ENCODE measurements around the gene ST6GAL1. TPM values are rescaled to one million over a fixed set of nuclear protein-coding genes. Genes with fewer than 3 reads are reported as not detected.

ST6GAL1 gene
- total and polyA plus RNA-seq, 2 experiments from 2014 or later = 17.6 to 65.1 TPM

DNA sequence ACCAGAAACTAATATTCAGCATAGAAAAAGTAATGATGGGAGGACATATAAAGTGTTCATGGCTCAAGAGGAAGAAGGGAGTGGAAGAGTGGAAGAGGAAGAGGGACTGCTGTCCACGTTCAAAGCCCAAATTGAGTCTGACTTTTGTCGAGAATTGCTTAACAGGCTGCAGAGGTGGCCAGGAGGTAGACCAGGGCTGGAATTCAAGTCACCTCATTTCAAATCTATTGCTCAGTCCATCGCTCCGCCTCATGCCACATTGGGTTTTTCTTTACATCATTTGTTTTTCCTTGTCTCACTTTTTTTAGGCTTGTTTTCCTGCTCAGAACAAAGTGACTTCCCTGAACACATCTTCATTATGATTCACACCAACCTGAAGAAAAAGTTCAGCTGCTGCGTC is 112.0 kb downstream of the ST6GAL1 start:
- H3K9me3 Mint-ChIP-seq = no peaks in the 10 kb centered on the region
- no peaks in the 10 kb centered on the region for H3F3A ChIP-seq (replicated peaks; ENCODE audit: low read depth)
- H4K20me1 ChIP-seq (replicated peaks; ENCODE audit: insufficient read depth) = no peaks in the 10 kb centered on the region; the same call in 1 of the 2 replicates
- H3K9me2 ChIP-seq (ENCODE audit: insufficient read depth) = no peaks in the 10 kb centered on the region
- no peak overlapping the region for H3K27ac Mint-ChIP-seq
- peaks cover 85% of the 10 kb centered on the region for H3K36me3 Mint-ChIP-seq (ENCODE audit: low read depth)
- no peaks in the 10 kb centered on the region for H3K27me3 ChIP-seq (ENCODE audit: insufficient read depth)
- H3K27me3 Mint-ChIP-seq (ENCODE audit: insufficient read depth, low read depth, poor library complexity) = peaks cover 4% of the 10 kb centered on the region
- DNase-seq (ENCODE audit: low spot score) = no peak
- H3K79me2 ChIP-seq (replicated peaks; ENCODE audit: insufficient read depth) = peaks cover 16% of the 10 kb centered on the region
- H3K4me2 ChIP-seq = no peak overlapping the region
- TF ChIP-seq NANOG (IDR thresholded peaks at IDR 0.05; ENCODE audit: borderline replicate concordance) = no peak
- TF ChIP-seq STAT1 (IDR thresholded peaks at IDR 0.05; ENCODE audit: unreplicated experiment) = no peak
- no peak for TF ChIP-seq ZNF462 (CRISPR knock-in tag; IDR thresholded peaks at IDR 0.05)
- TF ChIP-seq ZNF114 (CRISPR knock-in tag; IDR thresholded peaks at IDR 0.05) = no peak
- TF ChIP-seq ZNF331 (CRISPR knock-in tag; IDR thresholded peaks at IDR 0.05; ENCODE audit: low read depth) = no peak
- no peak for TF ChIP-seq POLR2AphosphoS5 (IDR thresholded peaks at IDR 0.05; ENCODE audit: low read depth)
- no peak for TF ChIP-seq CREB1 (CRISPR knock-in tag; IDR thresholded peaks at IDR 0.05; ENCODE audit: low read depth)
- no peak for TF ChIP-seq EZH2 (IDR thresholded peaks at IDR 0.05; ENCODE audit: low read depth, unreplicated experiment)
- no peak for TF ChIP-seq JUNB (IDR thresholded peaks at IDR 0.05; ENCODE audit: unreplicated experiment)
- no peak for TF ChIP-seq EZH2phosphoT487 (IDR thresholded peaks at IDR 0.05; ENCODE audit: unreplicated experiment)
- TF ChIP-seq CTCF (conservative IDR thresholded peaks at IDR 0.05; ENCODE audit: low read depth in 2 of 2) = no peak
- TF ChIP-seq REST (IDR thresholded peaks at IDR 0.05; ENCODE audit: unreplicated experiment) = no peak
- TF ChIP-seq, protein P1, sequence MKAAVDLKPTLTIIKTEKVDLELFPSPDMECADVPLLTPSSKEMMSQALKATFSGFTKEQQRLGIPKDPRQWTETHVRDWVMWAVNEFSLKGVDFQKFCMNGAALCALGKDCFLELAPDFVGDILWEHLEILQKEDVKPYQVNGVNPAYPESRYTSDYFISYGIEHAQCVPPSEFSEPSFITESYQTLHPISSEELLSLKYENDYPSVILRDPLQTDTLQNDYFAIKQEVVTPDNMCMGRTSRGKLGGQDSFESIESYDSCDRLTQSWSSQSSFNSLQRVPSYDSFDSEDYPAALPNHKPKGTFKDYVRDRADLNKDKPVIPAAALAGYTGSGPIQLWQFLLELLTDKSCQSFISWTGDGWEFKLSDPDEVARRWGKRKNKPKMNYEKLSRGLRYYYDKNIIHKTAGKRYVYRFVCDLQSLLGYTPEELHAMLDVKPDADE (IDR thresholded peaks at IDR 0.05) = no peak
- no peak overlapping the region for H3K4me3 ChIP-seq
- H2AFZ ChIP-seq = no peak overlapping the region
- H3K27ac ChIP-seq (ENCODE audit: low read depth) = 0 out of 2 replicates have a peak overlapping the region, but pooled peaks have one; percentile 1
- peaks cover 16% of the 10 kb centered on the region for H3K36me3 ChIP-seq (ENCODE audit: insufficient read depth)
- ATAC-seq = no peak
- no peaks in the 10 kb centered on the region for H3K4me1 Mint-ChIP-seq
- no peak overlapping the region for H3K4me3 Mint-ChIP-seq
- H3K4me1 ChIP-seq (ENCODE audit: insufficient read depth) = no peaks in the 10 kb centered on the region
